ENCODE data around the gene INTS4. TPM values are rescaled to one million over a fixed set of nuclear protein-coding genes. Genes with fewer than 3 reads are reported as not detected.
"Not testable (repeated sequence)": the region's sequence is repeated elsewhere in the genome, so short reads cannot be mapped to it uniquely, and the experiment has no call there.

Gene INTS4
- polyA plus RNA-seq, 1 donor = 30.3 TPM

DNA sequence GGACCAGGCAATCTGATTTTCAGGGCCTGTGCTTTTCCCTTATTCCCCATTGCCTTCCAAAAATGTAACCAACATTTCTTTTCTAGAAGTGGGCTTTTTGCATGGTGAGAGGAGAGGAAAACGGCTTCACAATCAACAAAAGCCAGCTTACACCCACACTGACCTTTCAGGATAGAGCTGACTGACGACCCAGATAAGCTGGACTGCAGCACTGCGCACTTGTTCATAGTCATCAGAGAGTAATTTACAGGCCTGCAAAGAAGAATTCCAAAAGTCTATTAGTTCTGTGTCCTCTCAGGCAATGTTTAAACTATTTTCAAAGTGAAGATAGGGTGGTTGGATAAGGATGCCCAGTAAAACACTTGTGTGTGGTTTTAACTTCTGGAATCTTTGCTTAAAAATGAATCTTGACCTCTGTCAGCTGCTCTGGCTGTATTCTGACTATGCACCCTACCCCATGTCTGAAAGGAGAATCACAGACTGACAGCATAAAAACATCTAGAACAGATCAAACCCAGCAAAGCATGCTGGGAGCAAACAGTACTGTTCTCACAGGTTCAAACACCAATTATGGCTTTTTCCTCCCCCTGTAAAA lies 35.8 kb downstream of the INTS4 start:
- H3K36me3 ChIP-seq (ENCODE audit: control insufficient read depth, insufficient read depth, low read length) = peaks cover 29% of the 10 kb centered on the region
- H3K27me3 ChIP-seq (ENCODE audit: control insufficient read depth, insufficient read depth, low read length); H3K27ac ChIP-seq (ENCODE audit: low read length); H3K4me1 ChIP-seq (ENCODE audit: control insufficient read depth, insufficient read depth, low read length); DNase-seq; H3K9me3 ChIP-seq (ENCODE audit: control insufficient read depth, low read depth, low read length); H3K4me3 ChIP-seq (ENCODE audit: low read length): not testable (repeated sequence)
- no CpG with 5 or more reads among the region's 3 CpGs for WGBS (ENCODE audit: insufficient coverage, low lambda C conversion rate)

DNA sequence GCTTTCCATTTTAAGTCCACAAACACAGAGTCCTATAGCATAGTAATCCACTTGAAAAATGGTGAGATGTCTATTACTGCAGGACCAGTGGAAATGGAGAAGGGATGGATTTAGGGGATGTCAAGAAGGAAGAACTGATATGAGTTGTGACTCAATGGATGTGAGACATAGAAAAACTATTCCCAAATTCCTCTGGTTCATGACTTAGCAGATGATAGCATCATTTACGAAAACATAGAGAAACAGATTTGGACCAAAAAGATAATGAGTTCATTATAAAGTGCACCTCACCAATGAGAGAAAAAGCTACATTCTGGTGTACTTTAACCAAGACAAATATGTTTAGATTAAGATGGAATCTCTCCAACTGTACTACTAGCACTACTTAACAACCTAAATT lies 51.2 kb downstream of the INTS4 start:
- not testable (repeated sequence) for DNase-seq; H3K27ac ChIP-seq (ENCODE audit: low read length); H3K36me3 ChIP-seq (ENCODE audit: control insufficient read depth, insufficient read depth, low read length); H3K27me3 ChIP-seq (ENCODE audit: control insufficient read depth, insufficient read depth, low read length); H3K9me3 ChIP-seq (ENCODE audit: control insufficient read depth, low read depth, low read length); H3K4me1 ChIP-seq (ENCODE audit: control insufficient read depth, insufficient read depth, low read length); H3K4me3 ChIP-seq (ENCODE audit: low read length)
- WGBS (ENCODE audit: insufficient coverage, low lambda C conversion rate) = no CpG with 5 or more reads among the region's 1 CpG

DNA sequence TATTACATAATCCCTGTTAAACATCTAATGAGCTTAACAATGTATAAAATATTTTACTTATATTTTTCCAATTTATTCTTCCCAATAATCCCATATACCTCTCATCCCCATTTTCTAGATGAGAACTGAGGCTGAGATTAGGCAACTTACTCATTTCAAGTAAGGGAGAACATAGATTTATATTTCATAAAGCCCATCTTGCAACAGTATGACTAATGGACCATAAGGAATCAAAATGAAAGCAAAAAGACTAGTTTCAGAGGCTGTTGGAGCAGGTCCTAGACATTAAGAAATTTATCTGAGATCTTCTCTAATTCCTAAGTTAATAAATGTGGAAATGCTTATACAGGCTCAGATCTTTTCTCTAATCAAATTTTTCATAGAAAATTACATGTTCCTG lies 52.0 kb downstream of the INTS4 start:
- not testable (repeated sequence) for DNase-seq; H3K9me3 ChIP-seq (ENCODE audit: control insufficient read depth, low read depth, low read length); H3K36me3 ChIP-seq (ENCODE audit: control insufficient read depth, insufficient read depth, low read length); H3K27ac ChIP-seq (ENCODE audit: low read length); H3K4me3 ChIP-seq (ENCODE audit: low read length); H3K27me3 ChIP-seq (ENCODE audit: control insufficient read depth, insufficient read depth, low read length); H3K4me1 ChIP-seq (ENCODE audit: control insufficient read depth, insufficient read depth, low read length)

DNA sequence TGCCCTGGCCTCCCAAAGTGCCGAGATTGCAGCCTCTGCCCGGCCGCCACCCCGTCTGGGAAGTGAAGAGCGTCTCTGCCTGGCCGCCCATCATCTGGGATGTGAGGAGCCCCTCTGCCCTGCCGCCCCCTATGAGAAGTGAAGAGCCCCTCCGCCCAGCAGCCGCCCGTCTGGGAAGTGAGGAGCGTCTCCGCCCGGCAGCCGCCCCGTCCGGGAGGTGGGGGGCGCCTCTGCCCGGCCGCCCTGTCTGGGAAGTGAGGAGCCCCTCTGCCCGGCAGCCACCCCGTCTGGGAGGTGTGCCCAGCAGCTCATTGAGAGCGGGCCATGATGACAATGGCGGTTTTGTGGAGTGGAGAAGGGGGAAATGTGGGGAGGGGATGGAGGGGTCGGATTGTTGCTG lies 60.9 kb downstream of the INTS4 start:
- WGBS (ENCODE audit: insufficient coverage, low lambda C conversion rate) = no CpG with 5 or more reads among the region's 24 CpGs
- H3K36me3 ChIP-seq (ENCODE audit: control insufficient read depth, insufficient read depth, low read length) = not testable (repeated sequence)

DNA sequence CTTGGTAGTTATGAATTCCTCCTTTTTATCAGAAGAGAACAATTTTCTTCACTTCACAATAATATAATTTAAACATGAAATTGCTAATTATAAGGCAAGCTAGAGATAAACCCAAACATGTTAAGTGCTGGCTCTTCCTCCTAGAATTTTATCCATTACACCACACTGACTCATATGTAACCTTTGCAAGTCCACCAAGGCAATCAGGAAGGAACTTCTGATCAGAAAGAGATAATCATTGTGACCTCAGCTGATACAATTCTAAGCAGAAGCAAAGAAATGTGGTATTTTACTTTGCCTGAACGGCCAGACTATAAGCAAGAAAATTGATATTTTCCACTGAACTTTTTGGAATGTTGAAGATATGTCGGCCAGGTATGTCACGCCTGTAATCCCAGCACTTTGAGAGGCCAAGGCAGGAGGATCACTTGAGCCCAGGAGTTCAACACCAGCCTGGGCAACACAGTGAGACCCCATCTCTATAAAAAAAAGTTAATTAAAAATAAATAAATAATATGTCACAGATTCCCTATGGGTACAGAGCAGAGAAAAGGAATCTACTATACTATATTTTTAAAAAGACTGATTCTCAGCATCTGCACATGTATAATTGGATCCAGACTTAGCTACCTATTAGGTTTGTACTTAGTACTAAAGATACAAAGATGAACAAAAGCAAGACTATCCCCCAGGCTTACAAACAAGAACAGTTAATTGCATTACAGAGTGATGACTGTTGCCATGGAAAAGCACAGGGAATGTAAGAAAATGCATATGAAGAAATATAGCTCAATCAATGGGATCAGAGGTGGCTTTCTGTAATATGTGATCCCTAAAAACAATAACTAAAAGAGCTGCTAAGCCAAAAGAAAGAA lies 63.9 kb downstream of the INTS4 start:
- DNase-seq; H3K9me3 ChIP-seq (ENCODE audit: control insufficient read depth, low read depth, low read length); H3K27me3 ChIP-seq (ENCODE audit: control insufficient read depth, insufficient read depth, low read length); H3K27ac ChIP-seq (ENCODE audit: low read length); H3K4me1 ChIP-seq (ENCODE audit: control insufficient read depth, insufficient read depth, low read length); H3K4me3 ChIP-seq (ENCODE audit: low read length): not testable (repeated sequence)
- no CpG with 5 or more reads among the region's 3 CpGs for WGBS (ENCODE audit: insufficient coverage, low lambda C conversion rate)
- H3K36me3 ChIP-seq (ENCODE audit: control insufficient read depth, insufficient read depth, low read length) = peaks cover 12% of the 10 kb centered on the region

More for the DNA sequence above, 60.9 kb downstream of the INTS4 start:
- H3K27ac ChIP-seq (ENCODE audit: low read length); DNase-seq; H3K4me1 ChIP-seq (ENCODE audit: control insufficient read depth, insufficient read depth, low read length); H3K27me3 ChIP-seq (ENCODE audit: control insufficient read depth, insufficient read depth, low read length); H3K4me3 ChIP-seq (ENCODE audit: low read length): not testable (repeated sequence)
- peaks cover 13% of the 10 kb centered on the region for H3K9me3 ChIP-seq (ENCODE audit: control insufficient read depth, low read depth, low read length)

DNA sequence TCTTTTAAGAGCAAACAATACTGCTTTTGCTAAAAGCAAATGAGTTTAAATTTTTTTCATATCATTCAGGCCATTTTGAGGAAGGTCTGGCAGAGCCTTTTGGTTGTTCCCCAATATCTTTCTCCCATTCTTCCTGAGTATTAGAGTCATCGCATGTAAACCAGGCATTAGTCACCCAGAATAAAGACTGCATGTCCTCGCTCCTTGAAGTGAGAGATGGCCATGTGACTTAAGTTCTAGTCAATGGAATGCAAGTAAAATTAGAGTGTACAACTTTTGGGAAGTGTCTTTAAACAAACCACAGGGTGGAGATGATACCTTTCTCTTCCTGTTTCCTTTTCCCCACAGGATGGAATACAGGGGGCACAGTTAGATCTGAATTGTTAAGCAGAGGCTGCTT lies 76.8 kb downstream of the INTS4 start:
- not testable (repeated sequence) for H3K4me3 ChIP-seq (ENCODE audit: low read length); H3K9me3 ChIP-seq (ENCODE audit: control insufficient read depth, low read depth, low read length); H3K27ac ChIP-seq (ENCODE audit: low read length); H3K36me3 ChIP-seq (ENCODE audit: control insufficient read depth, insufficient read depth, low read length); DNase-seq; H3K4me1 ChIP-seq (ENCODE audit: control insufficient read depth, insufficient read depth, low read length); H3K27me3 ChIP-seq (ENCODE audit: control insufficient read depth, insufficient read depth, low read length)
- no CpG with 5 or more reads among the region's 2 CpGs for WGBS (ENCODE audit: insufficient coverage, low lambda C conversion rate)

DNA sequence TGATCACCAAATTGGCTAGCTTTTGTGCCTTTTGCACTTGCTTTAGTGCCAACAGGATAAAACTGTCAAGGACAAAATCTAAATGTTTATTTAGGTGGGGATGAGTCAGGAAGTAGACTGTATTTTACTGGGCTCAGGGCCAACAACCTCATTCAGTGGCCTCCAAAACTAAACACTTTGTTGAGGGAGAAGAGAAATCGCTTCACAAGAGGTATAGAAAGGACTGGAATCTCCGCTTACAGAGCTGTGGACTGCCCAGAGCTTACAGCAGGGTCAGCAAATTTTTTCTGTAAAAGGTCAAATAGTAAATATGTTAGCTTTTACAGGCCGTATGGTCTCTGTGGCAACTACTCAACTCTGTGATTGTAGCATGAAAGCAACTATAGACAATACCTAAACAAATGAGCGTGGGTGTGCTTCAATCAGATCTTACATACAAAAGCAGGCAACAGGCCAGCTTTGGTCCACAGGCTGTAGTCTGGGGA lies 80.1 kb downstream of the INTS4 start:
- not testable (repeated sequence) for H3K27me3 ChIP-seq (ENCODE audit: control insufficient read depth, insufficient read depth, low read length)

DNA sequence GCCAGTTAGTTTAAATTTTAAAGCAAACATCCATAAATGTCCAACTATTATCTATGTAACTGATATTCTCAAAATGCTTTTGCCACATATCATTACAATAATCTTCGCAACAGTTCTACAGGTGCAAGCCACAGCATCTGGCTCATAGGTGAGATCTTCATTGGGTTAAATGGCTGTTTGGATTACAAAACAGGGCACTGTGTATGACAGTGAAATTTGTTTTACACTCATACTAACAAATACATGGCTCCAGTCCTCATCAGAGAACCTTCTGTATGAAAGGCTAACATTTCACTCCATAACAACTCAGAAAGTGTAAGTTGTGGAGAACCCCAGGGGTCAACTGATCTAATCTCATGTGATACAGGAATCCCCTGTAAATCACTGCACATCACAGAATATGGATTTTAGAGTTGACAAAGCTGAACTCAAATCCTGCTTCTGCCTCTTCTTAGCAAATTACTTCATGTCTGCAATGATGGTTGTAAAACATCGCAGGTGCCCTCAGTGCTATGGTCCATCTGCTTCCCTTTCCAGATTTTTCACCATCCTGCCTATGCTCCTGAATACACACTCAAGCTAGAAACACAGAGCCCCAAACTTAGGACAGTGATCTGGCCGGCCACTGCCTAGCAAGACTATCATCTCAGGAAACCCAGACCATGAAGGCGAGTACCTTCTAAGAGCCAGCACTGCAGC lies 80.7 kb downstream of the INTS4 start:
- not testable (repeated sequence) for H3K4me3 ChIP-seq (ENCODE audit: low read length); H3K9me3 ChIP-seq (ENCODE audit: control insufficient read depth, low read depth, low read length); H3K27me3 ChIP-seq (ENCODE audit: control insufficient read depth, insufficient read depth, low read length); H3K27ac ChIP-seq (ENCODE audit: low read length); H3K36me3 ChIP-seq (ENCODE audit: control insufficient read depth, insufficient read depth, low read length); H3K4me1 ChIP-seq (ENCODE audit: control insufficient read depth, insufficient read depth, low read length)
- no CpG with 5 or more reads among the region's 4 CpGs for WGBS (ENCODE audit: insufficient coverage, low lambda C conversion rate)
- peak in 1 of 2 donors; percentile 10 for DNase-seq

More for the DNA sequence above, 80.1 kb downstream of the INTS4 start:
- peak in 1 of 2 donors; percentile 45 for DNase-seq
- no CpG with 5 or more reads among the region's 4 CpGs for WGBS (ENCODE audit: insufficient coverage, low lambda C conversion rate)
- not testable (repeated sequence) for H3K4me3 ChIP-seq (ENCODE audit: low read length); H3K36me3 ChIP-seq (ENCODE audit: control insufficient read depth, insufficient read depth, low read length); H3K27ac ChIP-seq (ENCODE audit: low read length); H3K4me1 ChIP-seq (ENCODE audit: control insufficient read depth, insufficient read depth, low read length); H3K9me3 ChIP-seq (ENCODE audit: control insufficient read depth, low read depth, low read length)

DNA sequence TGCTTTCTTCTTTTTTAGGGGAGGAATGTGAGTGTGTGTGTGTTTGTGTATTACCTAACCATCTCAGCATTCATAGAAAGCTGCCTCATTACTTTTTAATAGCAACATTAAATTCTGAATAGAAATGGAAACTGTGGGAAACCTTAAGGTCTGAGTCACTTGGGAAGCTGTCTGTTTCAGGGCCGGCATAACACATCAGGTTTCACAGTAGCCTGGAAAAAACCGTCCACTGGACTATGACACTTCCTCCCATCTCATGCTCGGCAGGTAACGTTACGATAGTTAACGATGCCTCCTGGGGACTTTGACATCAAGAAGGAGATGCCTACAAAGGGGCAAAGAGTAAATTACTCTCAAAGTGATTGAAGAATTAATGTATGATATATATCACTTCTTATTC lies 83.6 kb downstream of the INTS4 start:
- not testable (repeated sequence) for H3K27me3 ChIP-seq (ENCODE audit: control insufficient read depth, insufficient read depth, low read length); H3K9me3 ChIP-seq (ENCODE audit: control insufficient read depth, low read depth, low read length); H3K4me3 ChIP-seq (ENCODE audit: low read length); H3K27ac ChIP-seq (ENCODE audit: low read length); H3K4me1 ChIP-seq (ENCODE audit: control insufficient read depth, insufficient read depth, low read length)
- DNase-seq = peak; percentile 64 to 85
- H3K36me3 ChIP-seq (ENCODE audit: control insufficient read depth, insufficient read depth, low read length) = peaks cover 13% of the 10 kb centered on the region
- no CpG with 5 or more reads among the region's 6 CpGs for WGBS (ENCODE audit: insufficient coverage, low lambda C conversion rate)

DNA sequence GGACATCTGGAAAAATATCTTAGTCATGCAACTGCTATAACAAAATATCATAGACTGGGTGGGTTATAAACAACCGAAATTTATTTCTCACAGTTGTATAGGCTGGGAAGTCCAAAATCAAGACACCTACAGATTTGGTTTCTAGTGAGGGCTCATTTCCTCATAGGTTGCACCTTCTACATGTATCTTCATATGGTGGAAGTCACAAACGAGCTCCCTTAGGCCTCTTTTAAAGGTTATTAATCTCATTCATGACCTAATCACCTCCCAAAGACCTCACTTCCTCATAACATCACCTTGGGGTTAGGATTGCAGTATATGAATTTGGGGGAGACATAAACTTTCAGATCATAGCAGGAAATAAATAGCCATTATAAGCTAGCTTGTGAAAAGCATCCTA lies 85.2 kb downstream of the INTS4 start:
- H3K4me3 ChIP-seq (ENCODE audit: low read length) = no peak overlapping the region
- H3K4me1 ChIP-seq (ENCODE audit: control insufficient read depth, insufficient read depth, low read length) = peaks cover 4% of the 10 kb centered on the region
- no peak for DNase-seq
- no peaks in the 10 kb centered on the region for H3K27me3 ChIP-seq (ENCODE audit: control insufficient read depth, insufficient read depth, low read length)
- H3K36me3 ChIP-seq (ENCODE audit: control insufficient read depth, insufficient read depth, low read length) = peaks cover 16% of the 10 kb centered on the region
- no CpG with 5 or more reads among the region's 2 CpGs for WGBS (ENCODE audit: insufficient coverage, low lambda C conversion rate)
- no peak overlapping the region for H3K27ac ChIP-seq (ENCODE audit: low read length)
- H3K9me3 ChIP-seq (ENCODE audit: control insufficient read depth, low read depth, low read length) = no peaks in the 10 kb centered on the region
